ENCODE measurements around the gene SPTBN5. TPM values are rescaled to one million over a fixed set of nuclear protein-coding genes. Genes with fewer than 3 reads are reported as not detected.

The SPTBN5 gene
- total and polyA plus RNA-seq, 12 donors = under 0.01 to 6.8 (median 0.55) TPM

- no peak for TF ChIP-seq CTCF (IDR thresholded peaks at IDR 0.05)
- TF ChIP-seq POLR2A (IDR thresholded peaks at IDR 0.05) = no peak
- Histone ChIP-seq H3K4me1 (replicated peaks in 1 of 2) (peaks cover 4 to 8% of the 10 kb centered on the region in 2 donors), H3K36me3 (replicated peaks in 1 of 2) (no peaks in the 10 kb centered on the region), H3K27ac (no peak overlapping the region), H3K9me3 (replicated peaks in 1 of 3) (no peaks in the 10 kb centered on the region), H3K4me3 (no peak overlapping the region), H3K27me3 (no peaks in the 10 kb centered on the region)
- DNase-seq = no peak
- intact Hi-C loops (cut with DNase I) = no loop called here
- WGBS, 4 donors = 74 to 84% methylated on average over 8 of the region's 8 CpGs; no CpG with 5 or more reads in 2 of the 4 donors
Observed at GRCh38 chr15:41866263-41866703, 27.6 kb downstream of the SPTBN5 start.

GRCh38 chr15:41865490-41866055 is 28.3 kb downstream of the SPTBN5 start:
- H3K9me3 ChIP-seq (replicated peaks in 1 of 3) = no peaks in the 10 kb centered on the region
- no peak for TF ChIP-seq CTCF (IDR thresholded peaks at IDR 0.05)
- TF ChIP-seq POLR2A (IDR thresholded peaks at IDR 0.05) = no peak
- WGBS, 4 donors = 73 to 86% (median 78%) methylated on average over 10 to 18 of the region's 18 CpGs
- peaks cover 0 to 3% of the 10 kb centered on the region in 2 donors for H3K4me1 ChIP-seq (replicated peaks in 1 of 2)
- intact Hi-C loops (cut with DNase I) = no loop called here
- no peaks in the 10 kb centered on the region for H3K36me3 ChIP-seq (replicated peaks in 1 of 2)
- no peak overlapping the region for H3K27ac ChIP-seq
- H3K27me3 ChIP-seq = no peaks in the 10 kb centered on the region
- no peak overlapping the region for H3K4me3 ChIP-seq
- no peak for DNase-seq

- 84 to 89% (median 87%) methylated on average over 7 to 19 of the region's 19 CpGs for WGBS, 4 donors
- no peak for DNase-seq
- TF ChIP-seq POLR2A (IDR thresholded peaks at IDR 0.05) = no peak
- TF ChIP-seq CTCF (IDR thresholded peaks at IDR 0.05) = no peak
- intact Hi-C loops (cut with DNase I) = no loop called here
- Histone ChIP-seq H3K4me3 (no peak overlapping the region), H3K9me3 (replicated peaks in 1 of 3) (no peaks in the 10 kb centered on the region), H3K27ac (no peak overlapping the region), H3K27me3 (no peaks in the 10 kb centered on the region), H3K36me3 (replicated peaks in 1 of 2) (no peaks in the 10 kb centered on the region), H3K4me1 (replicated peaks in 1 of 2) (no peaks in the 10 kb centered on the region)
Observed at GRCh38 chr15:41862515-41863116, 31.2 kb downstream of the SPTBN5 start.

- H3K36me3 ChIP-seq (replicated peaks in 1 of 2) = no peaks in the 10 kb centered on the region
- no peak for TF ChIP-seq POLR2A (IDR thresholded peaks at IDR 0.05)
- no peak for TF ChIP-seq CTCF (IDR thresholded peaks at IDR 0.05)
- no peak overlapping the region for H3K27ac ChIP-seq
- WGBS, 4 donors = 89 to 92% (median 91%) methylated on average over 12 to 18 of the region's 18 CpGs
- no peaks in the 10 kb centered on the region for H3K9me3 ChIP-seq (replicated peaks in 1 of 3)
- intact Hi-C loops (cut with DNase I) = no loop called here
- DNase-seq = no peak
- no peak overlapping the region for H3K4me3 ChIP-seq
- no peaks in the 10 kb centered on the region for H3K27me3 ChIP-seq
- no peaks in the 10 kb centered on the region for H3K4me1 ChIP-seq (replicated peaks in 1 of 2)
Observed at GRCh38 chr15:41861736-41862356, 32.0 kb downstream of the SPTBN5 start.
